GM12878 (cell line): Measurements from ENCODE around the gene LIN37. TPM values are rescaled to one million over a fixed set of nuclear protein-coding genes. Genes with fewer than 3 reads are reported as not detected.

Experiments
- ATAC-seq: fragments of 200-7000 bp; cut with Tn5 transposase; 3 replicates; pipeline ENCODE4 v1.9.1; 2020; ENCODE audit warnings: mild to moderate bottlenecking, moderate library complexity
- BruUV-seq: library from RNA; stranded (reverse); fragments of 400-500 nt; replicated peaks from 2 replicates; lab custom pipeline; 2021; lab: Mats Ljungman, UMichigan
- CTCF ChIA-PET: fragments of 300-600 bp; sonication (Branson Sonifier 250); formaldehyde crosslinking; extraction: SDS; loops from one replicate; lab custom pipeline; 2021; ENCODE audit warnings: inconsistent platforms; lab: Yijun Ruan, JAX
- POLR2A ChIA-PET: fragments of 350-600 bp; formaldehyde crosslinking; extraction: SDS; loops from one replicate; lab custom pipeline; 2021; ENCODE audit warnings: inconsistent platforms; lab: Charles Lee
- RAD21 ChIA-PET: fragments of 300-600 bp; sonication (Branson Sonifier 250); formaldehyde crosslinking; loops from one replicate; lab custom pipeline; 2023; ENCODE audit warnings: antibody characterized with exemption; ENCODE audit not compliant: unreplicated experiment; lab: Charles Lee
- SMC1A ChIA-PET: fragments of 300-600 bp; sonication (Branson Sonifier 250); formaldehyde crosslinking; loops from one replicate; lab custom pipeline; 2023; ENCODE audit not compliant: unreplicated experiment, uncharacterized antibody; lab: Charles Lee
- DNase-seq: peaks from one replicate; pipeline ENCODE4 v3.0.0-alpha.2; 2011; ENCODE audit warnings: low read depth, low spot score
- FAIRE-seq: peaks from 3 replicates; lab custom pipeline; 2011; peaks lifted over from hg19 to GRCh38; lab: Jason Lieb, UNC
- H2AFZ ChIP-seq: 2 replicates; pipeline ENCODE4 v1.6.0; 2011; ENCODE audit warnings: low read depth, low read length, control low read depth; ENCODE audit not compliant: control insufficient read depth
- H3K27ac ChIP-seq: 2 replicates; pipeline ENCODE4 v1.5.1; 2011; ENCODE audit warnings: control low read depth; ENCODE audit not compliant: control insufficient read depth, insufficient read depth
- H3K27me3 ChIP-seq, 2 experiments: replicated peaks in 1 of 2; 2 replicates each; pipeline versions ENCODE4 v1.6.0 to v1.6.1; 2011; ENCODE audit warnings: low read length in 1 of 2; ENCODE audit not compliant: control insufficient read depth in 2 of 2, insufficient read depth in 2 of 2
- H3K36me3 ChIP-seq, 2 experiments: 2 replicates each; pipeline ENCODE4 v1.5.1; 2011; ENCODE audit warnings: low read length in 1 of 2; ENCODE audit not compliant: control insufficient read depth in 2 of 2, insufficient read depth in 2 of 2
- H3K4me1 ChIP-seq: 2 replicates; pipeline ENCODE4 v1.6.1; 2011; ENCODE audit warnings: mild to moderate bottlenecking, low read length, moderate library complexity, mixed read lengths; ENCODE audit not compliant: control insufficient read depth, insufficient read depth
- H3K4me2 ChIP-seq: 2 replicates; pipeline ENCODE4 v1.6.0; 2011; ENCODE audit warnings: control low read depth; ENCODE audit not compliant: control insufficient read depth, insufficient read depth
- H3K4me3 ChIP-seq: fragments of 200-600 bp; sonication (generic); 2 replicates; pipeline ENCODE4 v1.5.1; 2016
- H3K79me2 ChIP-seq: 2 replicates; pipeline ENCODE4 v1.6.0; 2011; ENCODE audit warnings: low read length; ENCODE audit not compliant: control insufficient read depth, insufficient read depth
- H3K9ac ChIP-seq: 2 replicates; pipeline ENCODE4 v1.8.0; 2011; ENCODE audit warnings: low read length, control low read depth, mixed read lengths; ENCODE audit not compliant: control insufficient read depth, insufficient read depth
- H3K9me3 ChIP-seq: replicated peaks from 3 replicates; pipeline ENCODE4 v1.5.1; 2011; ENCODE audit warnings: mild to moderate bottlenecking, low read length; ENCODE audit not compliant: control insufficient read depth, insufficient read depth
- H4K20me1 ChIP-seq: 2 replicates; pipeline ENCODE4 v1.6.0; 2011; ENCODE audit not compliant: control insufficient read depth, insufficient read depth
- BCL11A ChIP-seq: IDR thresholded peaks from 2 replicates; pipeline ENCODE4 v1.6.1; 2011; ENCODE audit warnings: low read depth, low read length
- BHLHE40 ChIP-seq, 2 experiments: fragments of 450-650 bp in 1 of 2; IDR thresholded peaks; 2 replicates each; pipeline ENCODE4 v1.6.1; 2011 to 2017; ENCODE audit warnings: low read depth in 2 of 2, borderline replicate concordance in 1 of 2, improper control_type of control experiment in 1 of 2, low read length in 1 of 2, mild to moderate bottlenecking in 1 of 2
- CEBPZ ChIP-seq: fragments of 150-350 bp; IDR thresholded peaks from 2 replicates; pipeline ENCODE4 v1.6.1; 2016; ENCODE audit warnings: low read depth, low read length
- CREM ChIP-seq: IDR thresholded peaks from 2 replicates; pipeline ENCODE4 v1.6.1; 2014; ENCODE audit warnings: antibody characterized with exemption, low read depth
- DPF2 ChIP-seq: fragments of 450-650 bp; IDR thresholded peaks from 2 replicates; pipeline ENCODE4 v1.6.1; 2017; ENCODE audit warnings: mild to moderate bottlenecking
- FOXM1 ChIP-seq: IDR thresholded peaks from 2 replicates; pipeline ENCODE4 v1.6.1; 2012; ENCODE audit warnings: low read depth, mild to moderate bottlenecking, inconsistent platforms, low read length, moderate library complexity
- HDAC2 ChIP-seq: fragments of 200-600 bp; sonication (generic); IDR thresholded peaks from 2 replicates; pipeline ENCODE4 v1.6.1; 2017
- HSF1 ChIP-seq: fragments of 150-350 bp; IDR thresholded peaks from 2 replicates; pipeline ENCODE4 v1.6.1; 2014; ENCODE audit warnings: mild to moderate bottlenecking, low read depth, low read length
- MTA3 ChIP-seq: IDR thresholded peaks from 2 replicates; pipeline ENCODE4 v1.6.1; 2012; ENCODE audit warnings: low read length, inconsistent platforms, borderline replicate concordance
- NR2C1 ChIP-seq: fragments of 450-650 bp; IDR thresholded peaks from 2 replicates; pipeline ENCODE4 v1.6.1; 2017; ENCODE audit warnings: antibody characterized with exemption, mild to moderate bottlenecking, moderate library complexity
- NR2F1 ChIP-seq: fragments of 450-650 bp; conservative IDR thresholded peaks from 2 replicates; pipeline ENCODE4 v1.6.1; 2017; ENCODE audit warnings: mild to moderate bottlenecking
- STAT1 ChIP-seq: fragments of 450-650 bp; conservative IDR thresholded peaks from 2 replicates; pipeline ENCODE4 v1.6.1; 2014; ENCODE audit warnings: antibody characterized with exemption, mild to moderate bottlenecking
- SUPT20H ChIP-seq: IDR thresholded peaks from 2 replicates; pipeline ENCODE4 v1.6.1; 2011; ENCODE audit warnings: low read depth, mild to moderate bottlenecking, low read length, moderate library complexity, borderline replicate concordance; ENCODE audit not compliant: control insufficient read depth
- TARDBP ChIP-seq: IDR thresholded peaks from 2 replicates; pipeline ENCODE4 v1.6.1; 2016; ENCODE audit warnings: borderline replicate concordance
- ZBED1 ChIP-seq: IDR thresholded peaks from 2 replicates; pipeline ENCODE4 v1.6.1; 2016; ENCODE audit warnings: borderline replicate concordance
- ZNF217 ChIP-seq: fragments of 450-650 bp; IDR thresholded peaks from 2 replicates; pipeline ENCODE4 v1.6.1; 2017; ENCODE audit warnings: antibody characterized with exemption, mild to moderate bottlenecking
- WGBS: methylation state at CpG from one replicate; pipeline ENCODE4 v1.1.6; 2016; ENCODE audit warnings: low lambda C conversion rate; ENCODE audit not compliant: insufficient replicate concordance, insufficient coverage; ENCODE audit errors: missing lambda C conversion rate; 5-methylcytosine and 5-hydroxymethylcytosine counted together
- in situ Hi-C: fragments of 300-500 bp; cut with MboI; formaldehyde crosslinking; loops from 9 replicates; pipeline ENCODE4 v1.14.3; 2018; ENCODE audit warnings: mixed read lengths
- intact Hi-C: fragments of 100-400 bp; cut with micrococcal nuclease; formaldehyde crosslinking; loops from one replicate; pipeline ENCODE4 v1.14.2; 2022; ENCODE audit not compliant: unreplicated experiment
- polyA plus RNA-seq, 11 experiments: library from polyadenylated mRNA; depleted of rRNA in 4 of 11; unstranded in 6 of 11; stranded (reverse) in 5 of 11; fragments of >200 nt; fragmentation: Nextera tagmentation in 4 of 11; fragmentation: Illumina TruSeq in 1 of 11; extraction: Ambion mirVana in 4 of 11; extraction: Trizol in 1 of 11; gene quantifications; 1 replicate in 1 of 11; 2 replicates in 10 of 11; pipeline versions ENCODE4 v1.2.1 to v1.2.3, GENCODE V29; 2011 to 2016; ENCODE audit warnings: inconsistent platforms in 2 of 11, missing spikeins in 2 of 11, low read depth in 1 of 11
- total RNA-seq, 4 experiments: library from RNA; depleted of rRNA in 3 of 4; stranded (reverse); fragments of >200 nt in 3 of 4; fragmentation: Illumina TruSeq in 1 of 4; extraction: Trizol in 1 of 4; gene quantifications; 2 replicates each; pipeline versions ENCODE4 v1.2.1 to v1.2.3, GENCODE V29; 2013 to 2021
- TF ChIP-seq, protein P1 (sequence below): IDR thresholded peaks from 2 replicates; pipeline ENCODE4 v1.6.1; 2012; ENCODE audit warnings: low read length, inconsistent platforms

LIN37 gene
- total and polyA plus RNA-seq, 10 of the 15 experiments (the other 5 are each of a cell fraction or from before 2014, with no cell fraction given): 0.69 to 11.9 (median 7.6) TPM

DNA sequence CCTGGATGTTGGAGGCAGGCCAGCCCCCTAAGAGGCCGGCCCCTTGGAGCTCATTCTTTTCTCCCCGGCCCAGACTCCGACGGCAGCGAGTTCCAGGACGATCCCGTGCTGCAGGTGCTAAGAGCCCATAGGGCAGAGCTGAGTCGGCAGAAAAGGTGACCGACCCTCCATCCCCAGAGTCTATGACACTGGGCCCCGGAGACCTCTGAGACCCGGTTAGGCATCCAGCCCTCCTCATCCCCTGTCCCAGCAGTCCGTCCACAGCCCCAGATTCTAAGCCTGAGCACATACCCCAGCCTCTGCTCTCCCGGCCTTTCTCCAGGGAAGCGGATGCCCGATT lies 19.7 kb downstream of the LIN37 start:
- Histone ChIP-seq H4K20me1 (no peaks in the 10 kb centered on the region), H2AFZ (no peak overlapping the region), H3K27me3 (no peaks in the 10 kb centered on the region), H3K36me3 (peaks cover 0 to 6% of the 10 kb centered on the region in 2 experiments; a peak in 2 of 4 replicates), H3K9ac (no peak overlapping the region), H3K4me3 (no peak overlapping the region), H3K79me2 (no peaks in the 10 kb centered on the region), H3K4me2 (no peak overlapping the region), H3K9me3 (no peaks in the 10 kb centered on the region), H3K4me1 (no peaks in the 10 kb centered on the region), H3K27ac (no peak overlapping the region)
- DNase-seq: no peak
- TF ChIP-seq FOXM1 (no peak), DPF2 (no peak), BCL11A (no peak), NR2C1 (no peak), STAT1 (no peak), BHLHE40 (IDR thresholded peaks at IDR 0.05; ENCODE audit: borderline replicate concordance in 1 of 2, low read depth in 2 of 2, low read length in 1 of 2) (no peak), ZBED1 (no peak), NR2F1 (no peak), MTA3 (no peak), SUPT20H (no peak), TARDBP (no peak), CEBPZ (no peak), HSF1 (no peak), HDAC2 (no peak), CREM (no peak), ZNF217 (no peak)
- TF ChIP-seq, protein P1, sequence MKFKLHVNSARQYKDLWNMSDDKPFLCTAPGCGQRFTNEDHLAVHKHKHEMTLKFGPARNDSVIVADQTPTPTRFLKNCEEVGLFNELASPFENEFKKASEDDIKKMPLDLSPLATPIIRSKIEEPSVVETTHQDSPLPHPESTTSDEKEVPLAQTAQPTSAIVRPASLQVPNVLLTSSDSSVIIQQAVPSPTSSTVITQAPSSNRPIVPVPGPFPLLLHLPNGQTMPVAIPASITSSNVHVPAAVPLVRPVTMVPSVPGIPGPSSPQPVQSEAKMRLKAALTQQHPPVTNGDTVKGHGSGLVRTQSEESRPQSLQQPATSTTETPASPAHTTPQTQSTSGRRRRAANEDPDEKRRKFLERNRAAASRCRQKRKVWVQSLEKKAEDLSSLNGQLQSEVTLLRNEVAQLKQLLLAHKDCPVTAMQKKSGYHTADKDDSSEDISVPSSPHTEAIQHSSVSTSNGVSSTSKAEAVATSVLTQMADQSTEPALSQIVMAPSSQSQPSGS: no peak
- ATAC-seq: no peak
- 91% methylated on average over 15 of the region's 15 CpGs for WGBS
- ChIA-PET RAD21 (no interaction called here), SMC1A (no interaction called here), CTCF (no interaction called here), POLR2A (no interaction called here)
- BruUV-seq: no TSS peak
- no peak for FAIRE-seq
- in situ Hi-C loops (no loop called here), intact Hi-C loops (no loop called here)
